Ishikawa (cell line): ENCODE results near the gene A4GALT.

ENCODE experiments used
- MAX ChIP-seq: IDR thresholded peaks from 2 replicates; pipeline ENCODE4 v1.6.1; 2012
- REST ChIP-seq: IDR thresholded peaks from 2 replicates; pipeline ENCODE4 v1.6.1; 2012; ENCODE audit warnings: low read depth, mild to moderate bottlenecking
- TAF1 ChIP-seq: IDR thresholded peaks from 2 replicates; pipeline ENCODE4 v1.6.1; 2012; ENCODE audit warnings: low read depth, mild to moderate bottlenecking
- TEAD4 ChIP-seq: IDR thresholded peaks from 2 replicates; pipeline ENCODE4 v1.6.1; 2012
- USF1 ChIP-seq: IDR thresholded peaks from 2 replicates; pipeline ENCODE4 v1.6.1; 2012

- TF ChIP-seq USF1 (no peak), TAF1 (no peak), REST (no peak), MAX (no peak), TEAD4 (no peak)
These were observed 55.5 kb downstream of the A4GALT start for GRCh38 chr22:42664976-42665831.
